Measurements from ENCODE around the gene RAB20. TPM values are rescaled to one million over a fixed set of nuclear protein-coding genes. Genes with fewer than 3 reads are reported as not detected.

The RAB20 gene
- total RNA-seq, 1 experiment from 2014 or later: 12.3 TPM

DNA sequence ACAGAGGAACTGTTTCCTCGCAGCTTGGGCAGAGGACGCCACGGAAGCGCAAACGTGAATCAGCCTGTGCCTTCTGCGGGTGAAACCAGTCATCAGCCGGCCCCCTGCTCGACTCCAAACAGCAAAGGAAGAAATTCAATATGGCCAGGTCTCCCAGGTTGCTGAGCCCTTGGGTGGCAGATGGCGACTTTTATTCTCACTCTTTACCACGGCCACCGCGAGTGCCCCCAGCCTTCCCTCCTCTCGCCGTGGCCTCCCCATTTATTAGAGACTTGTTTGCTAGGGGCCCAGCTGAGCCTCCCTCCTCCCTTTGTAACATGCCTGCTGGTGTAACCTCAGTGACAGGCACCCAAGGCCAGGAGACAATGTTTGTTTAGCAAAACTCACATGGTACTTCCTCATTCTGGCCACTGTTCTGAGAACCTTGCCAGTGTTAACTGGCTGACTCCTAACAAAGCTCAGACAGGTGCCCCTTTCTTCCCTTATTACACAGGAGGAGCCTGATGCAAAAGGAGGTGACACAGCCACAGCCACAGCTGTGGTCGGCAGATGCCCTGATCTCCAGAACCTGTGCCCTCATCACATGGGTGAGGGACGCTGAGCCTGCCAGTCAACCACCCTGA lies 5.8 kb downstream of the RAB20 start:
- Mint-ChIP-seq H3K4me1 (peaks cover 24 to 37% of the 10 kb centered on the region in 2 experiments), H3K27ac (peak overlapping the region in 1 of 3 experiments; percentile 13; a peak in 1 of 7 replicates), H3K4me3 (no peak overlapping the region), H3K27me3 (ENCODE audit: low read depth) (no peaks in the 10 kb centered on the region), H3K36me3 (ENCODE audit: insufficient read depth in 1 of 3, low read depth in 3 of 3) (peaks cover 8 to 15% (median 10%) of the 10 kb centered on the region in 3 experiments), H3K9me3 (peaks cover 3 to 6% of the 10 kb centered on the region in 2 experiments; a peak in 1 of 5 replicates)
- Histone ChIP-seq H2AK5ac (ENCODE audit: insufficient read length, low read length) (no peak overlapping the region), H2BK15ac (ENCODE audit: low read depth, low read length) (no peak overlapping the region), H3K4me1 (ENCODE audit: insufficient read depth, low read length) (peaks cover 7% of the 10 kb centered on the region; the same call in 1 of the 2 replicates), H3K23me2 (ENCODE audit: insufficient read length, low read depth, low read length, poor library complexity, severe bottlenecking) (peaks cover 4% of the 10 kb centered on the region), H2BK20ac (ENCODE audit: low read depth, low read length, poor library complexity, severe bottlenecking) (no peak overlapping the region), H4K91ac (ENCODE audit: insufficient read length, low read depth, low read length) (no peak overlapping the region), H3K79me2 (ENCODE audit: insufficient read depth, low read length) (peaks cover 11% of the 10 kb centered on the region; the same call in 1 of the 2 replicates), H2BK12ac (ENCODE audit: insufficient read length, low read depth, low read length) (no peak overlapping the region), H3K14ac (ENCODE audit: insufficient read depth, low read length) (no peak overlapping the region), H3K4me2 (ENCODE audit: insufficient read depth, insufficient read length, low read length) (no peak overlapping the region), H3K56ac (ENCODE audit: insufficient read length, low read depth, low read length) (no peak overlapping the region), H3K79me1 (ENCODE audit: insufficient read depth, low read depth, low read length, poor library complexity, severe bottlenecking) (no peaks in the 10 kb centered on the region), H2BK120ac (ENCODE audit: low read depth, low read length, poor library complexity, severe bottlenecking) (no peak overlapping the region), H3T11ph (ENCODE audit: low read length) (no peak overlapping the region), H3K4ac (ENCODE audit: low read depth, low read length) (no peak overlapping the region), H3K27me3 (ENCODE audit: insufficient read depth, low read length) (no peaks in the 10 kb centered on the region), H4K5ac (ENCODE audit: insufficient read length, low read depth, low read length) (no peak overlapping the region), H3K23ac (ENCODE audit: insufficient read length, low read depth, low read length) (no peak overlapping the region), H3K9ac (ENCODE audit: extremely low read depth, insufficient read length, low read length) (no peak overlapping the region), H4K20me1 (ENCODE audit: control insufficient read depth, insufficient read depth, insufficient read length) (no peaks in the 10 kb centered on the region), H3K27ac (ENCODE audit: insufficient read length, low read depth, low read length) (no peak overlapping the region), H4K8ac (replicated peaks; ENCODE audit: insufficient read length, low read depth, low read length) (no peak overlapping the region), H2BK5ac (ENCODE audit: insufficient read length, low read length) (no peak overlapping the region), H3K9me3 (ENCODE audit: control insufficient read depth, low read depth, low read length) (no peaks in the 10 kb centered on the region), H3K18ac (ENCODE audit: insufficient read length, low read depth, low read length) (no peak overlapping the region), H2AFZ (ENCODE audit: low read length) (no peak overlapping the region)
- WGBS (ENCODE audit: extremely low coverage, insufficient read length, low lambda C conversion rate): no CpG with 5 or more reads among the region's 16 CpGs
- TF ChIP-seq, protein P1, sequence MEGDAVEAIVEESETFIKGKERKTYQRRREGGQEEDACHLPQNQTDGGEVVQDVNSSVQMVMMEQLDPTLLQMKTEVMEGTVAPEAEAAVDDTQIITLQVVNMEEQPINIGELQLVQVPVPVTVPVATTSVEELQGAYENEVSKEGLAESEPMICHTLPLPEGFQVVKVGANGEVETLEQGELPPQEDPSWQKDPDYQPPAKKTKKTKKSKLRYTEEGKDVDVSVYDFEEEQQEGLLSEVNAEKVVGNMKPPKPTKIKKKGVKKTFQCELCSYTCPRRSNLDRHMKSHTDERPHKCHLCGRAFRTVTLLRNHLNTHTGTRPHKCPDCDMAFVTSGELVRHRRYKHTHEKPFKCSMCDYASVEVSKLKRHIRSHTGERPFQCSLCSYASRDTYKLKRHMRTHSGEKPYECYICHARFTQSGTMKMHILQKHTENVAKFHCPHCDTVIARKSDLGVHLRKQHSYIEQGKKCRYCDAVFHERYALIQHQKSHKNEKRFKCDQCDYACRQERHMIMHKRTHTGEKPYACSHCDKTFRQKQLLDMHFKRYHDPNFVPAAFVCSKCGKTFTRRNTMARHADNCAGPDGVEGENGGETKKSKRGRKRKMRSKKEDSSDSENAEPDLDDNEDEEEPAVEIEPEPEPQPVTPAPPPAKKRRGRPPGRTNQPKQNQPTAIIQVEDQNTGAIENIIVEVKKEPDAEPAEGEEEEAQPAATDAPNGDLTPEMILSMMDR (conservative IDR thresholded peaks at IDR 0.05): no peak
- DNase-seq: no peak
